NCI-H774 (cell line): ENCODE results near the gene RASGRF1.

Experiments
- DNase-seq: peaks from one replicate; lab custom pipeline; 2025; lab: John Stamatoyannopoulos, UW

Gene RASGRF1

DNA sequence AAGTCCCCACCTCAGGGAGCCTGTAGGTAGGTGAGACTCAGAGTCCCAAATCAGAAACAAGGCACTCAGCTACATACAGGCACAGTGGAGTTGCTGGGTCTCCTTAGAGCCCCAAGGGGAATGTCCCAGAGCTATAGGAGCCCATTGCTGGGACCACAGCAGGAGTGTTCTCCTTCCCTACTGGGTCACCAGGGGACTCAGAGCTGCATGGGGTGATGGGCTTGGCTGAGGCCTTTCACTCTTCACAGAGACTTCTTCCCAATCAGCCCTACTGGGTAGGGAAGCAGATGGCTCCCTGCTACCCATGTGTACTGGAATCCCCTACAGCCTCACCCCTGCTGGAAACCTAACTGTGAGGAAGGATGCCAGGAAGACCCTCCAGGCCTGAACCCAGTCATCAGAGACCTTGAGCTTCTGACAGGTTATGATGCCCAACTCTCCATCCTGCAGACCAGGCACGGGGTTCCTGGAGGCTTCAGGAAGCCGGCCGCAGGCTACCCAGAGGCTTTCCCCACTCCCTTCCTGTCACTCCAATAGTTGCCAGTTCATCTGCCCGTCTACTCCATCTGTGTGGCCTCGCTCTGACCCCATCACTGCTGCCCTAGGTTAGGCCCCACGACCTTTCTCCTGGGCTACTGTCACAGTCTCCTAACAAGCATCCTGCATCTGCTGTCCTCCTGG lies 24.0 kb downstream of the RASGRF1 start:
- no peak for DNase-seq

DNA sequence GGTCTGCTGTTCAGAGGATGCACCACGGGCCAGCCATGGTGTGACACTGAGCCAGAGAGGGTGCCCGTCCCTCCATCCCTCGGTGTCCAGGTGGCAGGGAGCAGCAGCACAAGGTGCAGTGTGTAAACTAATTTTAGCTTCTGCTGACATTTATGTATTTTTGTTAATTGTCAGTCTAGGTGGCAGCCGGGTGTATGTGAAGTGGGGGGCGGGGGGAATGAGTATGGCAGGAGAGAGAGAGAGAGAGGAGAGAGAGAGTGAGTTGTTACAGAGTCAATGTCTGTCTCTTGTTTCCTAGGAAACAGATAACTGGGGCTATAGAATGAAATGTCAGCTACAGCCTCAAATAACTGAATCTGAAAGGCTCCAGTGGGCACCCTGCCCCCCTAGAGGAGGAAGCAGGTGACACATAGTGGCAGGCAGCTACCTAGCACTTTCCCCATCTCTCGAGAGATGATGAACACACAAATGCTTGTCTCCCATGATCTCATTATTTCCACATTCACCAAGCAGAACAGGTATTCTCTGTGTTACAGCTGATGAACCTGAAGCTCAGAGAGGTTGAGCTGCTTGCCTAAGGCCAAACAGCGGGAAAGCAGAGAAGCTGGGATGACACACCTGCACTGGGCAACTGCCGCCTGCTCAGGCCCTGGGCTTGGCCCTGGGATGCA lies 24.7 kb downstream of the RASGRF1 start:
- DNase-seq: no peak

DNA sequence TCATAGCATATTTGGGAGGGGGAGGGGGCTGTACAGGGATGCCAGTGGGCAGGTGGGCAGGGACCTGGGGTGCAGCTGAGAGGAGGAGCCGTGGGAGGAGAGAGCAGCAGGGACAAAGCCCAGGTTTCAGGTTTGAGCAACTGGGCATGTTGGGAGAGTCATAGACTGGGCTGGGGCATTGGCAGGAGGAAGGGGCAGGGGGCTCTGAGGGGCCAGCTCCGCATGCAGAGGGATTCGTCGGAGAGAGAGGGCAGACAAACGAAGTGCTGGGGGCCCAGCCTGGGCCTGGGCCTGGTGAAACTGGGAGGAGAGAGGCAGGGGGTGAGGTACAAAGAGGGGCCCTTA lies 25.2 kb downstream of the RASGRF1 start:
- DNase-seq: no peak

DNA sequence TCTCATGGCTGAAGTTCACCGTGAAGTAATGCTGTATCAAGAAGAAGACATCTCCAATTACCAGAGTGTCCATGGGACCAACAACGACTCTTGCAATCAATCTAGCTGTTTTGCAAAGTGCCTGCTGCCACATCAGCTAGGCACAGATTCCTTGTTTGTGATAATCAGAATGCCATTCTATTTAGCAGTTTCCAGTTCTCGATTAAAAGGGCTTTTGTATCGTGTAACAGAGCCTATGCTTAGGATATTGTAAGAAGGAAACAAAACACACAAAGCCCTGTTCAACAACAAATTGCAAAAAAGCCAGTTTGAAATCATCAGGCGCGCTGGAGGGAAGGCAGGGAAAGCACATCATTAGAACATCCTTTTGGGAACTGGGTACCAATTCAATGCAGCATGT lies 26.1 kb downstream of the RASGRF1 start:
- no peak for DNase-seq

DNA sequence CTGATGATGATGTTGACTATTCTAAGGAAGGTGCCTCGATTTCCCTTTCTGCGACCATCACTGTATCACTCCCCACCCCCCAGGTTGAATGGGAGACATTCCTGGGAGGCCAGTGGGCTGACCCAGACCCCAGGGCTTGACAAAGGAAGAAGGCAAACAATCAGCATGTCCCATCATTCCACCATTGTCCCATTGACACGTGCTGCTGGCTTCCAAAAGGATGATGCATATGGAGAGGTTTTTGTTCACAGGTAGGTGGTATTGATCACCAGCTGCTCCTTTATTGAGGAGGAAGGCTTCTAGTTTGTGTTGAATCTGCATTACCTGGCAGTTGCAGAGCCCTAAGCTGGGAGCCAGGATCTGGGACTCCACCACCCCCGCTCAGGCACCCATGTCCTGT lies 30.4 kb downstream of the RASGRF1 start:
- no peak for DNase-seq

GRCh38 chr15:79059081-79059572 lies 31.5 kb downstream of the RASGRF1 start:
- DNase-seq: no peak

DNA sequence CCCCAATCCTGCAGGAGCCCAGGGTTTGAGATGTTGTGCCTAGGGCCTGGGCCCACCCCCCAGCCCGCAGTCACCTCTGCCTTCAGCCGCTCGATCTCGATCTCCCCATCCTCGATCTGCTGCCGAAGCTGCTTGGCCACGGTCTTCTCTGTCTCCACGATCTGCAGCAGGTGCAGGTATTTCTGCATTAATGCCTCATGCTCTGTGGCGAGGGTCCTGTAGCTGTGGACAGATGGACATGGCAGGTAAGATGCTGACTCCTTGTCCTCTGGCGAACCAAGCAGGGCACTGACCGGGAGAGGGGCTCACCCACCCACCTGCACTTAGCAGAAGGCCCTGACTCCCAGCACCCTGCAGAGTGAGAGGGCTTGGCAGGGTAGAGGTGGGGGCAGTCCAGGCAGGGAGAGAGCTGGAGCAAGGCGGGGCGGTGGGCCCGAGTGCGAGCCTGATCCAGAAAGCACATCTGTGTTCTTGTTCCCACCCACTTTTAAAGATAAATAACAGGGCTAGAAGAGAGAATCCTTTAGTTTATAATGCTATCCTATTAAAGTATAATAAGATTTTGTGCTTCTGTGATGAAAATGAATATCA lies 32.2 kb downstream of the RASGRF1 start:
- no peak for DNase-seq

GRCh38 chr15:79057050-79057449 lies 33.5 kb downstream of the RASGRF1 start:
- no peak for DNase-seq

DNA sequence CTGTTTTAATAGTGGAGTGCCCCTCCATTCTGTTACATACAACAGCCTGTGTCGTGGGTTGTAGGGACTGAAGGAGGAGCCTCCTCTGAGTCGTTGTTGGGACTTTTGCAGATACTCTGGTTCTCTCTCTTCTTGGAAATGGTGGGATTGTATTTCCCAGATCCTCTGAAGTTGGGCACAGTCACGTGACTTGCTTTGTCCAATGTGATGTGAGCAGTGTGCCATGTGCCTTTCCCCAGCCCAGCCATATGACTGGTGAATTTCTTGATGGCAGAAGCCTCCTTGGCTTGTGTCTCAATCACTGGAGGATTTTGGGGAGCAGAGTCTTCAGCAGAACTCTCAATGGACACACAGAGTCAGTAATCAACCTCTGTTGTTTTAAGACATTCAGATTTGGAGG lies 36.2 kb downstream of the RASGRF1 start:
- no peak for DNase-seq

DNA sequence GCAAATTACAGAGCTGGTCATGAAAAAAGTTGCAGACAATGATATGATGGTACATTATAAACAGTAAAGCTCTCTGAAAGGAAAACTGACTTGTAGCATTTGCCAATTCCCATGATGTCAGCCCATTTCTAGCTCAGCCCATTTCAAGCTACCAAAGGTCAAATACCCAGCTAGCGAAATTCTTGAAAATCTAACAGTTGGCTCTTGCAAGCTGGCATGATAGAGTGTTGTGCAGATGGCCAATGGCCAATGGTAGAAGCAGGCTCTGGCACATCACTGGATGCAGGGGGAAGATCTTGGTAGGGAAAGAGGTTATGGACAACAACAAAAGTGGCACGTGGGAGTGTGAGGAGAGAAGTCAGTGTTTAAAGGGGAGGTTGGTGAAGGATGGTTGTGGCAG lies 36.7 kb downstream of the RASGRF1 start:
- DNase-seq: no peak

DNA sequence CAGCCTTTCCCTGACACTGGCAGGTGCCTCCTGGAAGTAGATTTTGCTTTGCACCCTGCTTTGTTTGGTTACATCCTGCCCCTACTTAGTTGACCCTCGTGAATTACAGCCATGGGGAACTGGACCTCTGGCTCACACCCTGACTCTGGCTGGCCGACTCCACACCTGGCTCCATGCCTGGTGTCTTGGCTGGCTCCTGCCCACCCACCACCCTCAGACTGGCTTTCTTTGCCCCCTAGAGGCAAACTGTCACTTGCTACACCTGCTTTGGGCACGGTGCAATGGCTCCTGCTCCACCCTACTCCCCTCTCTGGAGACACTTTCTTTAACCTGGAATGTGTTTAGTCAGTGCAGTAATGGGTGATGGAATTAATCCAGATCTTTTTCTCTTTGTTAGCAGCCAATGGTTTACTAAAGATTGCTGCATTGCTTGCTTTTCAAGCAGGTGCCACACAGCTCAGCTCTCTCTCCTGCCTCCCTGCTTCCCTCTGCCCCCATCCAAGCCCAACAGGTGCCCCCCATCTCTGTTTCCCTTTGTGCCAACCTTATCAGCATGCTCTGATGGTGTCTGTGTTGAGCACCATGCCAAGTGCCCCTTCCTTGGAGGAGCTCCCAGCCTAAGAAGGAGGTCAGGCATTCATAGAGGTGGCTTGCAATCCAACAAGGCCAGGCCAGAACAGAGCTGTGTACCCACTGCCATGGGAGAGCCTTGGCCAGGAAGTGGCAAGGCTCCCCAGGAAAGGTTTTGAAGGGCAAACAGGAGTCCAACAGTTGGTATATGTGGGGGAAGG lies 38.4 kb downstream of the RASGRF1 start:
- DNase-seq: no peak

GRCh38 chr15:79051029-79051428 lies 39.6 kb downstream of the RASGRF1 start:
- no peak for DNase-seq

DNA sequence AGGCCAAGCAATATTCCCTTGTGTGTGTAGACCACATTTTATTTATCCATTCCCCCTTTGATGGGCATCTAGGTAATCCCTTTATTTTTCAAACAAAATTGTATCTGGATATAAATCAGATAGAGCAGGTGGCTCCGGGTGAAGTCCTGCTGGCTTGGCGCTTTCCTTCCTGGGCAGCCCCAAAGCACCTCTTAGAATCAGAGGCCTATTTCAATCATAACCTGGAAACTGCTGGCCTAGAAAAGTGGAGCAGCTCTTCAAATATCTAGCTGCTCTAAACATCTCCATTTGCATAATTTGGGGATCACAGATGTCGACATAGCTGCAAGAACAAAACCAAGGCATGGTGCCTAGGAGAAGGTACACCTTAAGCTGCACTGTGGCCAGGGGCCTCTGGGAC lies 40.2 kb downstream of the RASGRF1 start:
- DNase-seq: no peak

- no peak for DNase-seq
Observed at GRCh38 chr15:79049416-79049815, 41.2 kb downstream of the RASGRF1 start.

- DNase-seq: no peak
Observed at GRCh38 chr15:79047676-79048439, 42.7 kb downstream of the RASGRF1 start.

DNA sequence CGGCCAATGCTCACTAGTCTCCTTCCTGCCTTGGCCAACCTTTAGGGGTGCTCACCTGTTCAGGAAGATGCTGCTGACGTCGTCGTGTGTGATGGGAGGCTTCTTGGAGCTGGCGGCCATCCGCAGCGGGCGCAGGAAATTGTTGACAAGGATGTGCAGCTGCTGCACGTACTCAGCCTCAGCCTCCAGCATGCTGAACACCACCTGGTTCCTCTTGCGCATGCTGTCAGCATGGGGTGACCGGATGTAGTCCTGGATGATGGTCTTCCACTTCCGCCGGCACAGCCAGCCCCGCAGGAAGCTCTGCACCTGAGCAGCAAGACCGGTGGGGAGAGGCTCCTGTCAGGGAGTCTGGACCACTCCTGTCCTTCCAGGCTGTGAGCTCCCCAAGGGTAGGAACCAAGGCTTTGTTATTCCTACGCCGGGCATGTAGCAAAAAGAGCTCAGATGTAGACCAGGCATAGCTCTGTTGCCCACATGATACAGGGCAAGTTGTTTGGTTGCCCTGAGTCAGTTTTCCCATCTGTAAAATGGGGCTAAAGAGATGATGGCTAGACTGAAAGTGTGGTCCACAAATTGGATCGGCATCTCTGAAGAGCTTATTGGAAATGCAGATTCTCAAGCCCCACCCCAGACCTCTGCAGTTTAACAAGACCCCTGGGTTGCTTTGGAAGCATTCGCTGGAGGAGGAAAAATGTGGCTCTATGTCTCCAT lies 43.7 kb downstream of the RASGRF1 start:
- no peak for DNase-seq

DNA sequence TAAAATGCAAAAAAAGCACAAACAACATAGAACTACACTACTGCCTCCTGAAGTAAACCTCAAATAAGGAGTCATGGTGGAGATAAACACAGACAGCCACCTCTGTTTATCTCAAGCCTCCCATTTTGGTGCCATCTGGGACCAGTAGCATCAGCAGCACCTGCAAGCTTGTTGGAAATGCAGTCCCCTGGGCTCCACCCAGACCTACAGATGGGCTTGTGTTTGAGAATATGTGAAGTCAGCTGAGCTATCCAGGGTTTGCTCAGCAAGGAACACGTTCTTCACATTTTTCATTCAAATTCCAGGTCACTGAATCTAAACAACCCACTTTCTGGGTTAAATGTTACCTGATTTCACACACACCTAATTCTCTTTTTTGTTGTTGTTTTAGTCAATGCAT lies 45.5 kb downstream of the RASGRF1 start:
- no peak for DNase-seq

- DNase-seq: no peak
Observed at GRCh38 chr15:79042213-79042928, 48.2 kb downstream of the RASGRF1 start.

- DNase-seq: no peak
Observed at GRCh38 chr15:79041601-79042168, 48.9 kb downstream of the RASGRF1 start.

- no peak for DNase-seq
Observed at GRCh38 chr15:79037848-79038247, 52.7 kb downstream of the RASGRF1 start.
